ENCODE measurements around the gene DIP2C.

DNA sequence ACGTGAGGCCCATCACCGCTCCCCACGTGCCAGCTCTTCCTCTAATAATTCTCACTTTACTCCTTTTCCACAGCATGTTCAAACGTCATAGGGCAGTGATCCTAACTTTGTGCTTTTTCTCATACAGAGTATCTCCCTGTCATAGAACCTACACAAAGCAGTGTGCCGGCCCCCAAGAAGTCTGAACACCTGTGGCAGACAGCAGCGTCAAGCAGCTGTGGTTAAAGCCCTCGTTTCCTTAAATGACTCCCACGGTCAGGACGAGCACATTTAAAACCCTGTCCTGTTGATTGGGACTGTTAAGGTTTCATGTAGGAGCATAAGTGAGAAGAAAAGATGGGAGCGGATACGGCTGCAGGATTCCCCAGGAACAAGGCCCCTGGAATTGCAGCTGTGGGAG lies 267.2 kb downstream of the DIP2C start:
- TF ChIP-seq, protein P1, sequence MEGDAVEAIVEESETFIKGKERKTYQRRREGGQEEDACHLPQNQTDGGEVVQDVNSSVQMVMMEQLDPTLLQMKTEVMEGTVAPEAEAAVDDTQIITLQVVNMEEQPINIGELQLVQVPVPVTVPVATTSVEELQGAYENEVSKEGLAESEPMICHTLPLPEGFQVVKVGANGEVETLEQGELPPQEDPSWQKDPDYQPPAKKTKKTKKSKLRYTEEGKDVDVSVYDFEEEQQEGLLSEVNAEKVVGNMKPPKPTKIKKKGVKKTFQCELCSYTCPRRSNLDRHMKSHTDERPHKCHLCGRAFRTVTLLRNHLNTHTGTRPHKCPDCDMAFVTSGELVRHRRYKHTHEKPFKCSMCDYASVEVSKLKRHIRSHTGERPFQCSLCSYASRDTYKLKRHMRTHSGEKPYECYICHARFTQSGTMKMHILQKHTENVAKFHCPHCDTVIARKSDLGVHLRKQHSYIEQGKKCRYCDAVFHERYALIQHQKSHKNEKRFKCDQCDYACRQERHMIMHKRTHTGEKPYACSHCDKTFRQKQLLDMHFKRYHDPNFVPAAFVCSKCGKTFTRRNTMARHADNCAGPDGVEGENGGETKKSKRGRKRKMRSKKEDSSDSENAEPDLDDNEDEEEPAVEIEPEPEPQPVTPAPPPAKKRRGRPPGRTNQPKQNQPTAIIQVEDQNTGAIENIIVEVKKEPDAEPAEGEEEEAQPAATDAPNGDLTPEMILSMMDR (IDR thresholded peaks at IDR 0.05) = no peak
- no peak for TF ChIP-seq POLR2A (IDR thresholded peaks at IDR 0.05)

All from testis (tissue), 2 donors.